ENCODE measurements around the gene CNN3.

GRCh38 chr1:94912263-94913184, 14.4 kb downstream of the CNN3 start:
- TF ChIP-seq CTCF (IDR thresholded peaks at IDR 0.05) (no peak), POLR2A (IDR thresholded peaks at IDR 0.05) (no peak)
